CD4-positive, alpha-beta T cell treated with Interleukin-4 for 4 hours (primary cell): ENCODE measurements around the gene CERKL.

Experiments
- DNase-seq: peaks from one replicate; pipeline ENCODE4 v3.0.0-alpha.2; 2020

The CERKL gene

DNA sequence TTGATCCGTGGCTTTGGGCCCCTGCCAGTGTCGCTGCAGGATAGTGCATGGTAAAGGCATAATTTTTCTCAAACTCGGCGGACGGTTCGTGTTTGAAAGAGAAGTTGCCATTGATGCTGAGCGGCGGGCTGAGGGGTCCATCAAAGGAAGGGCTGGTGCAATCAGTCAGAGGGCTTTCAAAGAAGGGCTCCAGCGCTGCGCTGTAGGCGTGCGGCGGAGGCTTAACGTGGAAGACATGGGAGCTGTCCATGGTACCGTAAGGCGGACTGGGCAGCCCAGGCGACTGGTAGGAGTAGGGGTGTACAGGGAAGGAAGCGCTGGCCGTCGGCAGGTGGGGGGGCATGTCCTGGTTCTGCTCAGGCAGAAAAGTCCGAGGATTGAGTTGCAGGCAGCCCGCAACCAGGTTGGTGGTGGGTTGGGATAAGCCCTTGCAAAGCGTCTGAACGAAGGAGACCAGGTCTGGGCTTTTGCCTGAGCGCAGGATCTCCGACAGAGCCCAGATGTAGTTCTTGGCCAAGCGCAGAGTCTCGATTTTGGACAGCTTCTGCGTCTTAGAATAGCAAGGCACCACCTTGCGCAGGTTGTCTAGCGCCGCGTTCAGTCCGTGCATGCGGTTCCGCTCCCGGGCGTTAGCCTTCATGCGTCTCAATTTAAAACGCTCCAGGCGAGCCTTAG, 21.1 kb upstream of the CERKL start:
- peak; percentile 20 for DNase-seq

GRCh38 chr2:181675254-181675653, 18.3 kb upstream of the CERKL start:
- DNase-seq: no peak

GRCh38 chr2:181674461-181674860, 17.6 kb upstream of the CERKL start:
- DNase-seq: no peak

- no peak for DNase-seq
These were observed 16.3 kb upstream of the CERKL start for GRCh38 chr2:181673173-181673572.

DNA sequence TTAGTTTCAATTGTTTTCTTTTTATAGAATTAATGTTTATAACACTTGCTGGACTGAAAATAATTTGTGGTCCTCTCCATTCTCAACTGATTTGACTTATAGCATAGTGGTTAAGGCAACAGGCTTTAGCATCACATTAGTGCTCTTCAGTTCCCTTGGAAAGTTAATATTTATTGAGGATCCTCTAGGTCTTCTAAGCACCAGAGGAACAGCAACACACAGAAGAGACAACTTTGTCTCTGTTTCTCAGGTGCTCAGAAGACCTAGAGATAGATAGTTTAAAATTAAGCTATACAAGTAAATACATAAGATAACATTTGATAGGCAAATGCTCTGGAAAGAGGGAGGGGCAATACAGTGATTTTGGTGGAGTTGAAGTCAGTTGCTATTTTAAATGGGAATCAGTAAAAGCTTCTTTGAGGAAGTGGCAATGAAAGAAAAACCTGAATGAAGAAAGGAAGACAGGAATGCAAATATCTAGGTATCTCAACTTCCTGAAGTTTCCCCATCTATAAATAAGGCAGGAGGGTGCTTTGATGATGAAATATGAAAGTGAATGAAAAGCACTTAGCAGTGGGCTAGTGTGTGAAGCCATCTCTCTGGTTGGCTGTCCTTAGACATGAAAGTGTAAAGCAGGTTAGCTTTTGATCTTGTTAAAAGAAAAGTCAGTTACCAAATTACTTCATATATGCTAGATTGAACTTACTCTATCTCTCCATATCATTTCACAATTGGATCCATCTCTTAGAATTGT, 15.5 kb upstream of the CERKL start:
- DNase-seq: no peak

GRCh38 chr2:181670632-181671031, 13.7 kb upstream of the CERKL start:
- no peak for DNase-seq

DNA sequence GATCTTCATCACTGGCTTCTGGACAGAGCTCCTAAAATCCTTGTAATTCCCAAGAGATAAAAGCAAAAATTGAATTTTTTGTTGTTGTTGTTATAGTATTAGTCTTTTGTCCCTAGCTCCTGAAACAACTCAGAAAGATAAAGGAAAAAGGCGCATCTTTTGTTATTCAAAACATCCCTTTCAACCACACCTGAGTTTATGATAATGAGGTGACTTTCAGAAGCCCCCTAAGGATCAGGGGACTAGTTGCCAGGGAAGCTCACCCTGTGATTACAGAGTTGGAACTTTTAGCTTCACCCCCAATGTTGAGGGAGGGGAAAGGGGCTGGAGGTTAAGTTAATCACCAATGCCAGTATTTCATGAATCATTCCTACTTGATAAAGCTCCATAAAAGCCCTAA, 10.3 kb upstream of the CERKL start:
- DNase-seq: no peak

GRCh38 chr2:181662287-181662686, 5.4 kb upstream of the CERKL start:
- no peak for DNase-seq

GRCh38 chr2:181660181-181660580, 3.3 kb upstream of the CERKL start:
- DNase-seq: no peak

DNA sequence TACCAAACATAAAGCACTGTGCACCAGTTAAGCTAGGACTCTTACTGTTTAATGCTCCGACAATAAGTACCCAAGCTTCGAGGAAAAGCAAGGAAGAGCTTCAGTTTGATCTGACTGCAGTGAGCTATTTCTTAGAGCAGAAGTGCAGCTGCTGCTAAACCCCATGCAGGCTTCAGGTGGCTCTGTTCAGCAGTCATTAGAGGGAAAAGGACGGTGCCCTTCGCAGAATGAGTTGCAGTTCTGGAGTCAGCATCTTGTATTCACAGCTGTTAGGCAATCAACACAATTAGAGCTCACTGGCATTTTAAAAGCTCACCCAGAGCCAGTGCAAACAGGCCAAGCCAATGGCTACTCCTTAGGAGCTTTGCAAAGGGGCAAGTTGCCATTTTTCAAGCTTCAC, 1.5 kb upstream of the CERKL start:
- no peak for DNase-seq

DNA sequence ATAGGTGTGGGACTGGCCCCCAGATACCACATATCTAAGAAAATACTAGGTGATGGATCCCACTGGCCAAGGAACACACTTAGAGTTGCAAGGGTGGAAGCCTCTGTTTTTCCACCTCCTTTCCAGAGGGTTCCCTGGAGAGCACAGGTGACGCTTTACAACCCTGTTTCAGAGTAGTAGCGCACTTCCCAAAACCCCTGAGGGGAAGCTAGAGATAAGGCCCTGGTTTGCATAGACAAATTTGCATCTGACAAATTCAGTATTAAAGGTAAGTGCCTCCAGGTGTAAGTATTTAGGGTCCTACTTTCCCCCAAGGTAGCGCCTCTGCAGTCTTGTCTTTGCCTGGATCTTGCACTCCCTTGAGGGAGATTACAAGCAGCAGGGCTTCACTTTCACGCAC, 474 bp upstream of the CERKL start:
- DNase-seq: no peak

DNA sequence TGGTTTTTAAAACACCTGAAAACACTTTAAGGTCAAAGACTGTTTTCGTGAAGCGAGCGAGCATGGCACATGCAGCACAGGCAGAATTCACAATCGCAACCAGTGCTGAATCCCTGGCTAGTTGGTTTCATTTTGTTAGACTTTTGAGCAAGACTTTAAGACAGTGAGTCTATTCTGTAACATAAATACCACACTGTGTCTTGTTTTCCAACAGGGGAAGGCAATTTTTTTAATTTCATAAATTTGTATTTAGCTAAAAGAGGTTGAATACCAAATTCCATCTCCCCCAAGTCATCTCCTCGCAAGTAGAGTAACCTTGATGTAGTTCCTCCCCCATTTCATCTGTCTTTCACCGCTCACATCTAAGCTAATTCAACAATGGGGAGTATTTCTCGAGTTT, 1.4 kb downstream of the CERKL start:
- no peak for DNase-seq

GRCh38 chr2:181649436-181649979, 7.4 kb downstream of the CERKL start:
- DNase-seq: no peak

GRCh38 chr2:181648478-181649155, 8.3 kb downstream of the CERKL start:
- no peak for DNase-seq

DNA sequence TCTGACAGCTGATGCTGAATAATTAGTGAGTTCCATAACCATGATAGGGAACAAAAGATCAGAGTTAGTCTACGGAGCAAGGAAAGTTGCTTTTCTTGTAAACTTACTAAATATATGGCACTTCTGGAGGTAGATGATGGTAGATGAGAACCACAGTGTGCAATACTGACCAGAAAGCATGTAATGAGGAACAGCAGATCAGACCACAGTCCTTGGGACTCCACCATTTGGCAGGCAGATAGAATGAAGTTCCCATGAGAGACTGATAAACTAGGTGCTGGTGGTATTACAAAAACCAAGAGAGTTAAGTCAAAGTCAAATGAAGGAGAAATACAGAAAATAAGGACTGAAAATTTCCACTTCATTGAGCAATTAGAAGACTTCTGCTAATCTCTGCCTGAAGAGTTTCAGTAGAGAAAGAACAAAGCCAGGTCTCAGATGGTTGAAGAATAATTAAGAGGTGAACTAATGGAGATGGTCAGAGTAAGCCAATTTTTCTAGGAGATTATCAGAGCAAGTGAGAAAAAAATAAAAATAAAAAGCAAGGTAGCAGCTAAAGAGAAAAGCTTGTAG, 10.4 kb downstream of the CERKL start:
- no peak for DNase-seq

GRCh38 chr2:181643151-181643550, 13.8 kb downstream of the CERKL start:
- DNase-seq: no peak

DNA sequence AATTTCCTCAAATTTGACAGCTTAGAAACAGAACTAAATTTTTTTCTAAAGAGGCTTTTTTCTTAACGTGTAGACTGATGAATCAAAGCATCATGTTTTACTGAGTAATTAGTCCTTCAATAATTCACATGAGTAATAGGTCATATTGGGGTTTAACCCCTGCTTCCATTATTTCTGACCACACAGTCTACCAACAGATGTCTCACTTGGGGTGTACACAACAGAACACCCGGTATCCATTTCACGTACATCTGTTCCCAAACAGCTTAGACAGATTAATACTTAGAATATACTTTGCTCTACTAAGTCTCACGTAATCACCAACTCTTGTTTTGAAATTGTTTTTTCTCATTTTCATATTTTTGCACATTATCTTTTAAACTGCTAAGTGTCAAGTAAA, 14.8 kb downstream of the CERKL start:
- no peak for DNase-seq

GRCh38 chr2:181639686-181640085, 17.2 kb downstream of the CERKL start:
- DNase-seq: no peak

DNA sequence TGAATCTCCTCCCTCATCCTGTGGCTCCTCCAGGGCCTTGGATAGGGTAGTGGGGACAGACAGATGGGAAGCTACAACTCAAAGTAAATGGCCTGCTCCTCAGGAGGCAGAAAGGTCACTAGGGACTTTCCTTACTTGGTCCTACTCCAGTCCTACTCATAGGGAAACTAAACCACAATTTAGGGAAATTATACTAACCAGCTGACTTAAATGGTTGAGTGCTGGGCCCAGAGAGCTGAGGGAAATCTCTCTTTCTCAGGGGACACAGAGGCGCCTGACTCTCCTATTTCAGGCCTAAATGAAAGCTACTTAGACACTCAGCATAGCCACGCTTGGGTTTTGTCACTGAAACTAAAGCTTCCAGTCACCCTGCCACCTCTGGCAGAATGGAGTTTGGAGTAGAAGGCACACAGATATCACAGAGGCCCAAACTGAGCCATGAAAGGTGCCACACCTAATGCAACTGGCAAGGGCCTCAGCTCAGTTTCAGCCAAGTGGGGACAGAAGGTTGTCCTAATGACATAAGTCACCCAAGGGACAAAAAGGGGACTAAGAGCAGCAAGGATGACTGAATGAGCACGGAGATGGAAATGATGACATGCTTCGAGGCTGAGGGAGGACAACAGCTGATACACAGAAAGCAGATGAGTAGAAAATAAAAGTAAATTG, 24.0 kb downstream of the CERKL start:
- no peak for DNase-seq

DNA sequence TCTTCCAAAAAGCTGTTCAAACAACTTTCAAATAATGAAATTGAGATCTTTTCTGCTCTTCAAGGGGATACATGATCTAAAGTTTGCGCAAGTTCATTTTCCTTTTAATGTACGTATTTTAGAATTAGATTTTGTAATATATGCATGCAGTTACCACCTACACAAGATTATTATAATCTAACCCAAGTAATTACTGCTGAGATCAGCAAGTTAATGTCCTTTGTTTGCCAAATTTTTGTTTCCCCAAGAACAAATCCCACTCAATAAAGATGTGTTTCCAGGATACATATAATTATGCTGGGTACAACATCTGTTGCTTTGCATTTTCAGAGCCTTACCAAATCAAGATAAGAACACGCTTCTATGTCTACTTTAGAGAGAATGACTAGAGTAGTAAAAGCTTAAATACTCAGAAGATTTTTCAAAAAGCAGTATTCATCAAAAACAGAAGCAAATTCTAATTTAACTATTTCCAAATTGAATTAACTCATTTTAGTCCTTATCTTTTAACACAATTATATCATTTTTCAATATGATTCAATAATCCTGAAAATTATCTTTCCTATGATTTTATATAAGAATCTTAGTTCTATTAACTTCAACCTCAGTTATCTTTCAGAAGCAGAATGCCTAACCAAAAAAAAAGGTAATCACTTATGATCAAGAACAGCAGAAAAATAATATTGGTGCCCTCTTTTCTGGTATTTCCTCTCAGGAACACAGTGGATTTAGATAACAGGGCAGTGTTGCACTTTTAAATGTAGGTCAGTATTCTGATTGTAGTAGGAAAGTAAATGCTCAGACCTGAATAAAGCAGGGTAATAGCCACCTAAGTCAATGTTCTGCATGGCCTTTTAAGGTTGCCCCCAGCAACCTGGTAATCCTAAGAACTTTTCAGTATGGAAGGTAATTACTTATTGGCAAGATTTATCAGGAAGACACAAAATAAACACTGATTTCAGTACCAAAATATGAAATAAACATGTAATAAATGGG, 28.0 kb downstream of the CERKL start:
- DNase-seq: no peak

GRCh38 chr2:181627545-181627944, 29.4 kb downstream of the CERKL start:
- DNase-seq: no peak

DNA sequence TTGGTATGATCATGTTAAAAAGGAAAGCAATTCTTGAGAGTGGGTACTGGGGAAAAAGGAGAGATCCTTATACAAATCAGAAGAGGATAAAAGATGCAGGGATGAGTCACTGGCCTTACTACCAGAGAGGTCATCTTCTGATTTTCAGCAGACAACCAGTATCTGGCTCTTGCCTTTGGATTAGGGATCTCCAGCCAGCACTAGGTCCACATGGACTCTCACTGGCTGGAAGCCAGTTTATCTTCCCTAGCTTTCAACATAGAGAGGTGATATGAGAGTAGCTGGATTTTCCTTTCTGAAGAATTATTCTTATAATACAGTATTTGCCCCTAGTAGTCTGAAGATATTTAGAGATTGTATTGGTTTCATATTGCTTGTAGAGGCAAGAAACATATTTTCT, 30.2 kb downstream of the CERKL start:
- no peak for DNase-seq
